ENCODE data around the gene DNAJC10.
"Not testable (repeated sequence)": the region's sequence is repeated elsewhere in the genome, so short reads cannot be mapped to it uniquely, and the experiment has no call there.

Gene DNAJC10

DNA sequence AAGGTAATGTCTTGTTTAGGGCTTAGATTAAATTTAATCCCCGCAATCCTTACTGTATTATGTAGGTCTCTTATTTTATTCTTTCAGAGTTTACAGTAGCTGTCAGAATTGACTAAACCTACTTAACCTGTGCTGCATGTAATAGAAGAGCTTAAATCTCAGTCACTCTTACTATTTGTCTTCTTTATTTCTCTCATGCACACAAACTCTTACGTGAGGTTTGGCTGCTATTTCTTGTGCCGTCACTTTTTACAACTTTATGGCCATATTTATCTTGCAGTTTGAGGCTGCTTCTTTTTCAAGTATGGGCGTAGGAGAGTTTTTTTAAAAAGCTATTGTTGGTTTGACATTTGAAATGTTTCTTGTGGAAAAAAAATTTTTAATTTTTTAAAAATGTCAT is 12.0 kb downstream of the DNAJC10 start:
- no peak for DNase-seq

GRCh38 chr2:182729710-182730339 is 13.8 kb downstream of the DNAJC10 start:
- no peak for DNase-seq

GRCh38 chr2:182730486-182730885 is 14.4 kb downstream of the DNAJC10 start:
- no peak for DNase-seq

GRCh38 chr2:182732736-182733135 is 16.7 kb downstream of the DNAJC10 start:
- no peak for DNase-seq

- no peak for DNase-seq
Measured at GRCh38 chr2:182733572-182733971, 17.5 kb downstream of the DNAJC10 start.

- not testable (repeated sequence) for DNase-seq
Measured at GRCh38 chr2:182736856-182737255, 20.8 kb downstream of the DNAJC10 start.

- no peak for DNase-seq
Measured at GRCh38 chr2:182740701-182741100, 24.6 kb downstream of the DNAJC10 start.

- no peak for DNase-seq
Measured at GRCh38 chr2:182741620-182742019, 25.6 kb downstream of the DNAJC10 start.

DNA sequence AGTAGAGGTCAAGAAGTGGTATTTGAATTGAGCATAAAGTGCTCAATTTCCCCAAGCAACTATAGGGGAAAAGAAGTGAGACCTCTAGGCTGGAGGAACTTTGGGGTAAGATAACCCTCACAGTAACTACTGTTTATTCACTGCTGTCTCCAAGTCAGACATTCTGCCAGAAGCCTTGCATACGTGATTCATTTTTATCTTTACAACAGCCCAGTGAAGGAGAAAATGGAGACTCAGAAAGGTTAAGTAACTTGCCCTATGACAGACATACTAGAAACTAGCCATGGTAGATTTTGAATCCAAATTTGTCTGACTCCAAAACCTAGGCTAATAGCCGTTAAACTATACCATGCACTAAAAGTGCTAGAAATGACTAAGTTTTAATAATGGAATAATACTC is 28.4 kb downstream of the DNAJC10 start:
- no peak for DNase-seq

DNA sequence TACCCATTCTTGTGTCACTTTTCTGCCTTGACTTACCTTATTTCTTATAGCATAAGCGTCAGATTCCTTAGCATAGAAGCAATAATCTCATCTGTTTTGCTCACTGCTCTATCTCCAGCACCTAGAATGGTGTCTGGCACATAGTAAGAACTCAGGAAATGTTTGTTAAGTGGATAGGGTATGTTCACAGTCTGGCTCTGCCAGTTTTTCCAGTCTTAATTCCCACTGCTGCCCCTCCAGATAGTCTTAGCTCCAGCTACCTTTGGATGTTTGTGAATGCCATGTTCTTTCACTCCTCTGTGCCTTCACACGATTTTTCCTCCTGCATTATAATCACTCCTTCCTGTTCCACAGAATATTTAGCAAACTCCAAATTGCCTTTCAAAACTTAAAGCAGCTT is 29.0 kb downstream of the DNAJC10 start:
- no peak for DNase-seq

DNA sequence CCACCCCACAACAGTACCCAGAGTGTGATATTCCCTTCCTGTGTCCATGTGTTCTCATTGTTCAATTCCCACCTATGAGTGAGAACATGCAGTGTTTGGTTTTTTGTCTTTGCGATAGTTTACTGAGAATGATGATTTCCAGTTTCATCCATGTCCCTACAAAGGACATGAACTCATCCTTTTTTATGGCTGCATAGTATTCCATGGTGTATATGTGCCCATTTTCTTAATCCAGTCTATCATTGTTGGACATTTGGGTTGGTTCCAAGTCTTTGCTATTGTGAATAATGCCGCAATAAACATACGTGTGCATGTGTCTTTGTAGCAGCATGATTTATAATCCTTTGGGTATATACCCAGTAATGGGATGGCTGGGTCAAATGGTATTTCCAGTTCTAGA is 29.8 kb downstream of the DNAJC10 start:
- not testable (repeated sequence) for DNase-seq

GRCh38 chr2:182754231-182754630 is 38.2 kb downstream of the DNAJC10 start:
- no peak for DNase-seq

GRCh38 chr2:182758379-182758778 is 42.3 kb downstream of the DNAJC10 start:
- DNase-seq: no peak

DNA sequence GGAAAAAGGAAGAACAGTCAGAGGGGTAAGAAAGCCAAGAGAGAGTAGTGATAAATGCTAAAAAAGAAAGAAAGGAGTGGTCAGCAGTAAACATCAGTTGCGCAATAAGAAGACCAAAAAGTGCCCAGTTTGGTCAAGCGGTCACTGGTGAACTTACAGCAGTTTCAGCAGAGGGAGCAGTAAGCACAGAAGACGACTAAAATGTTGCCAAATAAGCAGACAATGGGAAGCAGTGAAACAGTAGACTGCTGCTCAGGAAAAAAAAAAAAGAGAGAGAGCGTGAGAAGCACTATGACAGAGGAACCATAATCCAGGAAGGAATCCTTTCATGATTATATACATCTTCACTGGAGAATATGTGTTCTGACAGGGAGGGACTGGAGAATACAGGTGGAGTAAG is 45.8 kb downstream of the DNAJC10 start:
- DNase-seq: no peak

GRCh38 chr2:182763311-182763912 is 47.4 kb downstream of the DNAJC10 start:
- DNase-seq: no peak

- DNase-seq: no peak
Measured at GRCh38 chr2:182766626-182767025, 50.6 kb downstream of the DNAJC10 start.

GRCh38 chr2:182767578-182767977 is 51.5 kb downstream of the DNAJC10 start:
- no peak for DNase-seq

- not testable (repeated sequence) for DNase-seq
Measured at GRCh38 chr2:182768950-182769349, 52.9 kb downstream of the DNAJC10 start.

GRCh38 chr2:182779323-182779722 is 63.3 kb downstream of the DNAJC10 start:
- no peak for DNase-seq

- not testable (repeated sequence) for DNase-seq
Measured at GRCh38 chr2:182781099-182781498, 65.0 kb downstream of the DNAJC10 start.

DNA sequence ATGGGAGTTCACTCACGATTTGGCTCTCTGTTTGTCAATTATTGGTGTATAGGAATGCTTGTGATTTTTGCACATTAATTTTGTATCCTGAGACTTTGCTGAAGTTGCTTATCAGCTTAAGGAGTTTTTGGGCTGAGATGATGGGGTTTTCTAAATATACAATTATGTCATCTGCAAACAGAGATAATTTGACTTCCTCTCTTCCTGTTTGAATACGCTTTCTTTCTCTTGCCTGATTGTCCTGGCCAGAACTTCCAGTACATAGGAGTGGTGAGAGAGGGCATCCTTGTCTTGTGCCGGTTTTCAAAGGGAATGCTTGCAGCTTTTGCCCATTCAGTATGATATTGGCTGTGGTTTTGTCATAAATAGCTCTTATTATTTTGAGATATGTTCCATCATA is 66.6 kb downstream of the DNAJC10 start:
- DNase-seq: not testable (repeated sequence)

GRCh38 chr2:182784058-182784706 is 68.1 kb downstream of the DNAJC10 start:
- DNase-seq: no peak

DNA sequence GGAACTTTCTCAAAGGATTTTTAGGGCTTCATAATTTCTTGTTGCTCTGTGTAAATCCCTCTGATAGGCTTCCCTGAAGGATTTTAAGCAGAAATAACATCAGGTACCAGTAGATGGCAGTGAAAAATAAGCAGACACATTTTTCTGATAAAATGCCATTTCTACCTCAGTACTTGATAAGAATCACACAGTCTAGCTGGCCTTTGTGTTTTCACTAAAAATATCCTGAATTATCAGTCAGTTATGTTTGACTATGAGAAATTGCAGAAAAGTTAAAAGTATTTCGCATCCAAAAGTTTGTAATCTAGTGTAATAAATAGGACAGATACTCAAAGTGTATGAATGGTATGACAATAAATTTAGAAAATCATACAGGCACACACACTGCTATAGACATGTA is 68.7 kb downstream of the DNAJC10 start:
- DNase-seq: no peak

- no peak for DNase-seq
Measured at GRCh38 chr2:182792441-182792840, 76.4 kb downstream of the DNAJC10 start.
